GM12892 (cell line): ENCODE measurements around the gene DYRK1A.

Experiments used
- POLR2A ChIP-seq: IDR thresholded peaks from 2 replicates; pipeline ENCODE4 v1.6.1; 2011; ENCODE audit warnings: low read depth, low read length, control low read depth
- TAF1 ChIP-seq: IDR thresholded peaks from 2 replicates; pipeline ENCODE4 v1.6.1; 2011; ENCODE audit warnings: low read depth, mild to moderate bottlenecking, control low read depth, low read length, borderline replicate concordance

GRCh38 chr21:37384416-37384815 is 17.8 kb downstream of the DYRK1A start:
- no peak for TF ChIP-seq TAF1
- TF ChIP-seq POLR2A = no peak
